ENCODE measurements around the gene PLCL1. TPM values are rescaled to one million over a fixed set of nuclear protein-coding genes. Genes with fewer than 3 reads are reported as not detected.

PLCL1 gene
- total RNA-seq, 1 experiment from 2014 or later: 0.07 TPM

GRCh38 chr2:197875763-197876162, 71.4 kb downstream of the PLCL1 start (continued):
- TF ChIP-seq TCF7L2 (IDR thresholded peaks at IDR 0.05; ENCODE audit: borderline replicate concordance, extremely low read depth, insufficient read depth, insufficient read length) (no peak), RAD21 (IDR thresholded peaks at IDR 0.05; ENCODE audit: low read depth) (no peak), FOSL1 (IDR thresholded peaks at IDR 0.05; ENCODE audit: low read depth) (no peak), EZH2phosphoT487 (IDR thresholded peaks at IDR 0.05; ENCODE audit: borderline replicate concordance) (no peak), SRF (IDR thresholded peaks at IDR 0.05; ENCODE audit: low read depth) (no peak), REST (IDR thresholded peaks at IDR 0.05; ENCODE audit: low read depth) (no peak), JUND (IDR thresholded peaks at IDR 0.05) (no peak)

DNA sequence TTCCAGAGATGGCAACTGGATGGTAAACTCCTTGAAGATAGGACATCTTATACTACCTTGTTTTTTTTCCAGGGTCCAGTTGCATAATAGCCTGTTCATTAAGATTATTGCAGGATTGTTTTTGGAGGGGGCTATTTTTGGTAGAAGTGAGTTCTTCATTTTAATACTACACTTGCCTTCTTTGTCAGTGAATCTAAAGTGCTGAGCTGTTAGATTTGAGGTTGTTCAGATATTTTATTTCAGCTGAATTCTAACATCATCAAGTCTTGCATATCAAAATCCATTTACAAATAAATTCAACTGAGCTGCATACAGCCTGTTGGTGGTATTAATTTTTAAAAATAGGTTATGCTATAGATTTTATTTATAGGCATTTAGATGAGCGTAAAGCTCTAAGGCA, 72.1 kb downstream of the PLCL1 start:
- no TSS peak for BruUV-seq (replicated peaks)
- H3K27me3 ChIP-seq (ENCODE audit: insufficient read depth, low read length): 0 out of 2 replicates have a peak, but pooled peaks cover 13% of the 10 kb centered on the region
- no peaks in the 10 kb centered on the region for H4K20me1 ChIP-seq (ENCODE audit: insufficient read depth)
- ATAC-seq (no peak), DNase-seq (ENCODE audit: low read depth, low spot score) (no peak)
- H3K27ac ChIP-seq (ENCODE audit: low read depth, low read length): no peak overlapping the region
- ChIA-PET RAD21 (ENCODE audit: low non-redundant PET in 1 of 2, low total read pairs in 2 of 2, uncharacterized antibody in 2 of 2, unreplicated experiment in 2 of 2) (interaction anchor here in 1 of 2 experiments (0.6 kb wide), 1 partner anchor 49 kb away, joined by 5 read pairs; no protein-coding TSS in a partner anchor), POLR2A (no interaction called here), CTCF (no interaction called here)
- no peak overlapping the region for H2AFZ ChIP-seq (ENCODE audit: low read depth, low read length, poor library complexity, severe bottlenecking)
- no peaks in the 10 kb centered on the region for H3K4me1 ChIP-seq (ENCODE audit: control insufficient read depth in 1 of 2, insufficient read depth in 2 of 2, low read length in 2 of 2)
- intact Hi-C loops (cut with micrococcal nuclease): no loop called here
- no peak overlapping the region for H3K9ac ChIP-seq (ENCODE audit: low read length)
- no peaks in the 10 kb centered on the region for H3K36me3 ChIP-seq (ENCODE audit: control insufficient read depth in 1 of 2, insufficient read depth in 2 of 2, low read length in 2 of 2)
- H3K4me3 ChIP-seq (replicated peaks in 1 of 2; ENCODE audit: low read depth in 1 of 2, low read length in 2 of 2): no peak overlapping the region
- no peaks in the 10 kb centered on the region for H3K9me2 ChIP-seq (ENCODE audit: insufficient read depth)
- H3K9me3 ChIP-seq (ENCODE audit: control insufficient read depth in 1 of 2, insufficient read depth in 1 of 2, low read depth in 1 of 2, low read length in 2 of 2): no peaks in the 10 kb centered on the region
- H3K4me2 ChIP-seq (ENCODE audit: low read length): no peak overlapping the region
- H3K79me2 ChIP-seq (ENCODE audit: insufficient read depth, low read length): no peaks in the 10 kb centered on the region
- no peak for TF ChIP-seq CEBPB (IDR thresholded peaks at IDR 0.05; ENCODE audit: low read depth)
- no peak for TF ChIP-seq EZH2phosphoT487 (IDR thresholded peaks at IDR 0.05; ENCODE audit: borderline replicate concordance)
- no peak for TF ChIP-seq SP1 (IDR thresholded peaks at IDR 0.05; ENCODE audit: low read depth)
- TF ChIP-seq CBX3 (IDR thresholded peaks at IDR 0.05; ENCODE audit: low read depth): no peak
- TF ChIP-seq SIN3A (IDR thresholded peaks at IDR 0.05; ENCODE audit: low read depth): no peak
- TF ChIP-seq TCF7L2 (IDR thresholded peaks at IDR 0.05; ENCODE audit: borderline replicate concordance, extremely low read depth, insufficient read depth, insufficient read length): no peak
- no peak for TF ChIP-seq FOSL1 (IDR thresholded peaks at IDR 0.05; ENCODE audit: low read depth)
- TF ChIP-seq JUND (IDR thresholded peaks at IDR 0.05): no peak
- TF ChIP-seq SRF (IDR thresholded peaks at IDR 0.05; ENCODE audit: low read depth): no peak
- TF ChIP-seq RAD21 (IDR thresholded peaks at IDR 0.05; ENCODE audit: low read depth): no peak

All from HCT116 (cell line).